GM19452 (cell line): ENCODE results near the gene CCDC12.

Experiments used
- ATAC-seq: cut with Tn5 transposase; IDR thresholded peaks from one replicate; pipeline ENCODE4 v1.9.1; 2021; ENCODE audit not compliant: unreplicated experiment

CCDC12 gene

DNA sequence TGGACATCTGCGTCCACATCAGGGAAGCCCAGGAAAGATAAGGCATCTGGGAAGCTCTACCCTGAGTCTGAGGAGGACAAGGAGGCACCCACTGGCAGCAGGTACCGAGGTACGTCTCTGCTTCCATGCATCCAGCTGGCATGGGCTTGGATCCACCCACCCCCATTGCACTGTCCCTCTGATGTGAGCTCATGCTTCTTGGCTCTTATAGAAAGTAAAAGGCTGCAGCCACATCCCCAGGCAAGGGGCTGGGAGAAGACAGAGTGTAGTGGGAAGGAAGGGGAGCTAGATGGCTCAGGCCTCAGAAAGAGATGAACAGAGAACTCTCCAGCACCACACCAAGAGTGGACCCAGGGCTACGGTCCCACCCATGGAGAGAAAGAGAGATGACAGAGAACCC, 80.8 kb downstream of the CCDC12 start:
- no peak for ATAC-seq

DNA sequence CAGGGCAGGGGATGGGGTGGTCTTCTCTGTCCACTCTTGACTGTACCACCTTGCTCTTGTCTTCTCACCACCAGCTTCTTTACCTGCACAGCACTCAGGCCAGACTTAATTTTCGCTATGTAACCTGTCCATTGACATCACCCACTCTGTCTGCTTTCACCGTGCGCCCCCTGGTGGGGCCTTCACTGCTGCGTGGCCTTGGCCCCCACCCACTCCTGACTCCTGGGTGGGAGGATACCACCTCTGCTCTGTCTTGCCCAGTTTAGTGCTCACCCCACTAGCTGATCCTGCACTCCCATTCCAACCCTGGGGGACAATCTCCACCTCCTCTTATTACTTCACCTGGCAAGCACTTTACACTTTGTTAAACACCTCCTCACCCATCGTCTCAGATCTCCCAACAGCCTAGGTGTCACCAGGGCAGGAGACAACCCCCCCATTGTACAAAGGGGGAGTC, 81.3 kb downstream of the CCDC12 start:
- ATAC-seq: no peak

DNA sequence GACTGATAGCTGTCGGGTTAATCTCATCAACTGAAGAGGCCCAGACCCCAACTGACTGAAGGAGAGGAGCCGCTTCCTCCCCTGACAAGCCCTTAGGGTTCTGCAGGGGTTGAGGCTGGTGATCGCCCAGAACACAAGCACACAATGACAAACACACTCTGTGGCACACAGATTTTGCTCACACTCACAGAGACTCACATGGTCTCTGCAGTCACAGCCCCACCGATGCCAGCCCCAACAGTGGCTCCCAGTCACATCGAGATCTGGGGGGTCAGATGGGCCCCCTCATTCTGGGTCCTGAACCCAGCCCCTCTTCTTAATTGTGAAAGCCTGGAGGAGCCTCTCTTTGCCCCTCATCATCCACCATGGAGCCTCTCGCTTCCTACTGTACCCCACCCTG, 82.3 kb downstream of the CCDC12 start:
- ATAC-seq: no peak

DNA sequence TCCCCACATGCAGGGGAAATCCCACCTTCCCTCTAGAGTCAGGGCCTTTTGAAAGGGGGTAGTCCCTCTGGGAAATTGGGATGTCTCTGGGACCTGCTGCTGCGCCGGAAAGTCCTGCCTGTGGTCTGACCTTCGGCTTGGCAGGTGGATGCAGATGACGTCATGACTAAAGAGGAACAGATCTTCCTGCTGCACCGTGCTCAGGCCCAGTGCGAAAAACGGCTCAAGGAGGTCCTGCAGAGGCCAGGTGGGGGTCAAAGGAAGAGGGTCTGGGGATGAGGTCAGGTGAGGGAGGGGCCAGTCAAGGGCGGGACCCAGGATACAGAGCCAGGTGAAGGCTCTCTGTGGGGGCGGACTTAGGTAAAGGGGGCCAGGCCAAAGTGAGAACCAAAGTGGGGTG, 82.8 kb downstream of the CCDC12 start:
- no peak for ATAC-seq

GRCh38 chr3:46893146-46893748, 83.3 kb downstream of the CCDC12 start:
- ATAC-seq: no peak

- ATAC-seq: no peak
Observed at GRCh38 chr3:46892285-46893145, 84.0 kb downstream of the CCDC12 start.

DNA sequence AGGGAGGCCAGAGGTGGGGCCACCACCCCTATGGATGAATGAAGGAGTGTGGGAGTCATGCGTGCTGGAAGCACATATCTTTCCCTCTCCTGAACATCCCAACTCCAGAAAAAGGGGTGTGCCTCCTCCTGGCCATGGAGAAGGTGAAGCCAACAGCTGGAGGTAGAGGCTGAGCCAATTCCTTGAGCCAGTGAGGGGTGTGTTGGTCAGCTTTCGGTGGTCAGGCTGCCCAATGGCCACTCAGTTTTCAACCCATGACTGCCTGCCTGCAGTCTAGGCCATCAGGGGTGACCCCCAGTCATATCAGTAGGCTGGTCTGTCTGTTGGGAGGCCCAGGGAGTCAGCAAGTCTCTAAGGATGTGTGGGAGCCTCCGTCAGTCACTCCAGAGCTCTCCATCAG, 85.4 kb downstream of the CCDC12 start:
- ATAC-seq: no peak

GRCh38 chr3:46890132-46890531, 86.4 kb downstream of the CCDC12 start:
- ATAC-seq: no peak

DNA sequence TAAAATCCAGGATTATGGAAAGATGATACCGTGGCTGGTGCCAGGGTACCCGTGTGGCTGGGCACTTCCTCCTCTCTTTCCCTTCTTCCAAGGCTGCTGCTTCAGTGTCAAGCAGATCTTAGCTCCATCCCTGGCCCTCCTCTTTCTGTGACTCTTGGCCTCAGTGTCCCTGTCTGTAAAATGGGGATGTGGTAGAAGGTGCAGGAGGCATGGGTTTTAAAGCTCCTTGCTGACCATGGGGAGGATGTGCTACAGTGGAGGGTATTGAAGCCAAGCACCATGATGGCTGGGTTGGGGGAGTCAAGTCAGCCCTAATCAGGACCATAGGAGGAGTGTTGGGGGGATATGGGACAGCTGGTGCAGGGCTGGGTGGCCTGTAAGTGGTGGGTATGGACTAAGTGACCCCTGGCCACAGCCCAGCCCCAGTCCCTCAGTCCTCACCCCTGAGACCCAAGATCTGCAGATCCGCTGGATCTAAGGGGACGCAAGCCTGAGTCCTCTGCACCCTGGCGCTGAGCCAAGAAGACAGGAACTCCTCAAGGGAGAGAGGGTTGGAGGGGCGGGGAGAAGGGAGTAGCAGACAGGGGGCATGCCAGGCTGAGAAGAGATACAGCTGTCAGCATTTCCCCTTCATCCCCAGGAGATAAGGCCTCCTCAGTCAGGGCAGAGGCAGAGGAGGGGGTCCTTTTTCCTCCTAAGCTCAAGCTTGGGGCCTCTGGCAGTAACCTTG, 87.0 kb downstream of the CCDC12 start:
- ATAC-seq: no peak

GRCh38 chr3:46888705-46889104, 87.8 kb downstream of the CCDC12 start:
- no peak for ATAC-seq

DNA sequence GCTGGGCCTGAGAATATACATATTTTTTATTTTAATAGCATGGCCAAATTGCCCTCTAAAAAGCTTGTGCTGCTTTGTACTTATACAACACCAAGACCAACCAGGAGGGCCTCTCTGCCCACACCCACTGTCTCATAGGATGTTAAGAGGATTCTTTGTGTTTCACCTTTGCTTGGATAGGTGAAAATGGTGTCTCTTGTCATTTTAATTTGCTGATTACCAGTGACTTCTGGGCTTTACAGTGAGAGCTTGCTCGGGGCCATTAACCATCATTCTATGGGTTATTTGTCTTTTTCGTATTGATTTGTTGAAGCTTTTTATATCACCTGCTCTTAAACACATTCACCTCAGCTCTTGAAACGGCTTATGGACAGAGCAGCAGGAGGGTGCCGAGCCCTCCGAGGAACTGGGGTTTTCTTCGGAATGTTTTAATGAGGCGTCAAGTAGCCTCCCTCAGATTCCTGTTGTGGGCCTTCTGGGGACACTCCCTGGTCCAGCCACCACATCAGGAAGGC, 88.5 kb downstream of the CCDC12 start:
- ATAC-seq: no peak

GRCh38 chr3:46885612-46886011, 90.9 kb downstream of the CCDC12 start:
- no peak for ATAC-seq

DNA sequence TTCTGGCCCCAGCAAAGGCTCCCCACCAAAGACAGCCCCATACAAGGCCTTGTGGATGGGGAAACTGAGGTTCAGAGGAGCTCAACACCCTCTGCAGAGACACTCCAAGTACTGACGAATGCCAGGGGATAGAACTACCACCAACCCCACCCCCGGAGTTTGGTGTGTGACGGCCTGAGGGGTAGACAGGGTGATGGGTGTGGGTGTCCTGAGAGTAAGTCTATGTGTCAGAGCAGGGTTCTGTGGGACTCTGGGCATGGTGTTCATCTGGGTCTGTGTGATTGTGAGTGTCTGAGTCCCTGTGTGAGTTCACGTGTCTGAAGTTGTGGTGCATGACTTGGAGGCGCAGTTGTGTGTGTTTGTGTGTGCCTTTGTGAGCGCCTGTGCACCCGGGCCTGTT, 91.6 kb downstream of the CCDC12 start:
- no peak for ATAC-seq

- ATAC-seq: no peak
Observed at GRCh38 chr3:46884427-46884826, 92.1 kb downstream of the CCDC12 start.

- ATAC-seq: no peak
Observed at GRCh38 chr3:46883830-46884185, 92.7 kb downstream of the CCDC12 start.

DNA sequence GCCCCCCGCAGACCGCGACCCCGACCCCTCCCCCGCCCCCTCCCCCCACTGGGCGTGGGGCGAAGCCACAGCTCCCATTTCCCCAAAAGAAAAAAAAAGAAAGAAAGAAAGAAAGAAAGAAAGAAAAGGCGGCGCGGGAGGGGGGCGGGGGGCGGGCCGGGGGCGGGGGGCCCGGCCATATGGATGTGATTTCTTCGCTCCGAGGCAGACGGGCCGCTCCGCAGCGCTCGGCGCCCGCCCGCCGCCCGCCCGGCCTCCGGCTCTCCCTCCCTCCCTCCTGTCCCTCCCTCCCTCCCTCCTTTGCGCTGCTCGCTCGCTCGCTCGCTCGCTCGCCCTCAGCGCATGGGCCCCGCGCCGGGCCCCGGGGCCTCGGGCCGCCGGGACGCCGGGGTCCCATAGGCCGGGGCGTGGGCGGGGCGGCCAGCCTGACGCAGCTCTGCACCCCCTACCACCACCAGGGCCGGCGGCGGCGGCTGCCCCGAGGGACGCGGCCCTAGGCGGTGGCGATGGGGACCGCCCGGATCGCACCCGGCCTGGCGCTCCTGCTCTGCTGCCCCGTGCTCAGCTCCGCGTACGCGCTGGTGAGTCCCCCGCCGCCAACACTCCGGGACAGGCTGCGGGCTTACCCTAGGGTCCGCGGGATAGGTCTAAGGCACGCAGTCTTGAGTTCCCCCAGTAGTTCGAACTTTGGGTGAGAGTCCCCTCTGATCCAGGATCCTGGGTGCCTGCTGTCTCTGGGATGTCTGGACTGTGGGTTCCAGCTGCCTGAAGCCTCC, 93.3 kb downstream of the CCDC12 start:
- ATAC-seq: no peak

DNA sequence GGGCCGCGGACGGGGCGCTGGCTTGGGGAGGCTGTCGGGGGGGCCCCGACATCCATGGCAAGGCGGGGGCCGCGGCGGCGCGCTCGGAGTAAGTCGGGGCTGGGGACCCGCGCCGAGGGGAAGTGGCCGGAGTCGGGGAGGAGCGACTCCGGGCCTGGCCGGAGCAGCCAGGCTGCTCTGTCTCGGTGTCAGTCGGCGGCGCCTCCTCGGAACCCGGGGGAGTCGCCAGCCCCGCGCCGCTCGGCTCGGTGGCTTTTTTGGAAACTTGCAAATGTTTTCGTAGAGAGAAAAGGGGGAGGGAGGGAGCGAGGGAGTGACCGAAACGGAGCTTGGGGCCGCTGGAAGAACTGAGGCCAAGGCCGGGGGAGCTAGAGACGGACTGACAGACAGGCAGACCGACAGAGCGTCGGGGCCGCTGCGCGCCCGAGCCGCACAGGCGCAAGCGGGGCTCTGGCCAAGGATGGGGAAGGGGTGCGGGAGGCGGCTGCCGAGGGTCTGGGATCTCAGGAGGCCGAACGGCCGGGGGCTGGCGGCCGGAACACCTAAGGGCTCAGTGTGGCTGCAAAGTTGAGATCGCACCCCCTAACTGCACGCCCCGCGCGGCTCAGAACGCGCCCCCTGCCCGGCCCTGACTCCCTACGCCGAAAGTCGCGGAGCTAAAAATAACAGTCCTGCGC, 94.0 kb downstream of the CCDC12 start:
- no peak for ATAC-seq

DNA sequence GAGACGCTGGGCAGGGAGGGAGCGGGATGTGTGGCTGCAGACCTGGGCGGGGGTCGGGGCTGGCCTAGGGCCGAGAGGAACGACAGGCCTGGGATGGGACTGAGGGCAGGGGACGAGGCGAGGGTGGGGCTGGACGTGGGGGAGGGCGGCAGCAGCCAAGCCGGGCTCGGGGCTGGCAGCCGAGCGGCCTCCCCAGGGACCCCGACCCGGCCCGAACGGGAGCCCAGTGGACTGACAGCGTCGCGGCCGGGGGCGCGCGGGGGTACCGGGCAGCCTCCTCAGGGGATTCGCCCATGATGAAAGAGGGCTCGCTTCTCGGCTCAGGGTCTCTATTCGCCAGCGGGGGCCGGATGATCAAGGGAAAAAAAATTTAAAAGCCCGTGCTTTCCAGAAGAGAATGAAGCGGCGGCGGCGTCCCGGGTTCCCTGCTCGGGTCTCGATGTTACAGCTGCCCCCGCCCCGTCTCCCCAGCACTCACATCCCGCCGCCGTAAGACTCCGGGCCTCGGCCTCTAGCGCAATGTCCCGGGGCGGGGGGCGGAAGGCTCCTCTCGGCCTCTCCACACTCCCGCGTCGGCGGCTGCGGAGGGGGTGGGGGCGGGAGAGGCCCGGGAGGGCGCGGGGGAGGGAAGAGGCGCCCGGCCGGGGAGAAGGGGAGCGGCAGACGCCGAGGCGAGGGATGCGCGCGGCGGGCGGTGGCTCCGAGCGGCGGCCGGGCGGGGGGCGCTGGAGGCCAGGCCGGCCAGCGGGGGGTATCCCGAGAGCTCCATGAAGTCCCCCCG, 94.8 kb downstream of the CCDC12 start:
- no peak for ATAC-seq

DNA sequence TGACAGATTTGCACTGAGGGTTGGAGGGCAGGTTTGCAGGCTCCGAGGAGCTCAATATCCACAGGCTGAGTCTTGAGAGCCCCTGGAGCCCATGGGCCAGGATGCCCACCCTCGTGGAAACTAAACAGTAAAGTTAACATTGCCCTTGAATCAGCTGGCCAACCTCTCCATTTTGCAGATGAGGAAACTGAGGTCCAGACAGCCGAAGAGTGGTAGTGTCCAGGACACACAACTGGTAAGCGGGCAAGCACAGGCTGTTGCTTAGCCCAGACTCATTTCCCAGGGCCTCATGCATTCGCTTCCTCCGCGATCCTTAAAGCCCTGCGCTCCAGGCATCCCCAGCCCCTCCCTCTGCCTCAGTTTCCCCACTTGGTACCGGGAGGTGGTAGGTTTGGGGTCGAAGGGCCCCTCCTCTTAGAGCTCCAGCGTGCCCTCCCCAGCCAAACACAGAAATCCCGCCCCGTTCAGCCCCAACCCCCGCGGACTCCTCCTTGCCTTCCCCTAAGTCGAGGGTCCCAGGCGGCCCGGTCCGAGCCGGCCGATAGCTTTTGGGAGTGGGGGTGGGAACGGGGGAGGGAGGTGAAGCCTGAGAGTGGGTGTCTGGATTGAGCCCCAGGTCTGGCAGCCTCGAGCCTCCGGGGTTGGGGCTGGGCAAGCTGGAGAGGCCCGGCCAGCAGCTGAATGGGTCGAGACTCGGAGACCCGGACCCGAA, 95.5 kb downstream of the CCDC12 start:
- no peak for ATAC-seq
